Measurements from ENCODE around the gene MROH2A.

The MROH2A gene

DNA sequence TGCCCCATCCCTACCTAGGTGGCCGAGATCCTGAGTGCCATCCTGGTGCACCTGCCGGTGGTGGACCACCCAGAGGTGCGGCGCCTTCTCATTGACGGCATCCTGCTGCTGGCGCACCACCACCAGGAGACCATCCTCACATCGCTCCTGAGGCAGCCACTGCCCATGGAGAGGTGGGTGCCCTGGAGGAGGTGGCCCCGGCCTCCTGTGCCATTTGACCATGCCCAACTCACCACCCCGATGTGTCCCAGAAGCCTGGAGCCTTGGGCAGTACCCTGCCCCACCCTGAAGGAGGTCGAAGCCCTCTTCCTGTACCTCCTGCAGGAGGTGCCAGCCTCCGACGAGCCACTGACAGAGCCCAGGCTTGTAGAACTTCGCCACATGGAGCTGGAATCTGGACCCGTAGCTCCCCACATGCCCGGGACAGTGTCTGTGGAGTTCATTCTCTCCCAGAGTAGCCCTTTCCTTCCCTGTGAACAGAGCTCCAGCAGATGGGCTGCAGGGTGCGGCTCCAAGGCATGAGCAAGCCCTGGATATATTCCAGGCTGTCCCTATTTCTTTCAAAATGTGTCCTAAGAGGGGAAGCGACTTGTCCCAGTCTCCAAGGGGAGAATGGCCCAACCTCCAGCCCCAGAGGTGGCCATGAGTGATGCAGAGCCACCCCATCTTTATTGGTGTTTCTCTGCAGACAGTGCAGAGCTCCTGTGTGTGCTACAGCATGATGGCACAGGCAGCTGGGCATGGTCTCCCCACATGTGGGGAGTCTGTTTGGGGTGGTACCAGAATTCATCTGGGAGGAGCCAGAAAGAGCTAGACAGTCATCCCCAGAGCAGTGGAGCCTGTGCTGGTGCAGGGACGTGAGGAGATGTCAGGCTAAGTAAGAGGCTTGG, 42.0 kb downstream of the MROH2A start:
- no peak for DNase-seq

DNA sequence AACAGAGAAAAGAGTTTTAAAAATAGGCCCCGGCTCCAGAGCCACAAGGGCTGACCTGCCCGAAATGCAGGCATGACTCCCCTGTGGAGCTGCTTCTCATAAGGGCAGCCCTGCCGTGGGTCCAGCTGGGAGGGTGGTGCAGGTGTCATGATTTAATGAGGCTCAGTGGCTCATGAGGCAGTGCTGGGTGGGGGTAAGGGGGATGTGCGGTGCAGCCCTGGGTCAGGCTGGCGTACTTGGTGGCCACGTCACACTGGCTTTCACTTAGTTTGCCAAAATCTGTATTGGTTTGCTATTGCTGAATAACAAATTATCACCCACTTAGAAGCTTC, 42.6 kb downstream of the MROH2A start:
- no peak for DNase-seq

DNA sequence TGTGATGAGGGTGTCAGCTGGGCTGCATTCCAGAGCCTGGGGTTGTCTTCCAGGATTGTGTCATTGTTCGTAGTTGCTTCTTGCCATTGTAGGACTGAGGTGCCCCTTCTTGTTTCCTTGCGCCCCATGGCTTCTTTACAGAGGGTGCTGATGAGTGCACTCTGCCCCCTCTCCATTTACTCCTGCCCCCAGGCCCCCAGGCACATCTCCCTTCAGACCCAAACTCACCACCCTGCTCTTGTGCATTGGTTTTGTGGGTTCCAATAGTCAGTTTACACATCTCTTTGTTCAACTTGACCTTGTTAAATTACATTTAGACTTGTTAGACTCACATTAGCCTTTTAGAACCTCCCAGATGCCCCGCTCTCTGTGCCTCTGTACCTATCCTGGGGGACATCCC, 43.1 kb downstream of the MROH2A start:
- no peak for DNase-seq

DNA sequence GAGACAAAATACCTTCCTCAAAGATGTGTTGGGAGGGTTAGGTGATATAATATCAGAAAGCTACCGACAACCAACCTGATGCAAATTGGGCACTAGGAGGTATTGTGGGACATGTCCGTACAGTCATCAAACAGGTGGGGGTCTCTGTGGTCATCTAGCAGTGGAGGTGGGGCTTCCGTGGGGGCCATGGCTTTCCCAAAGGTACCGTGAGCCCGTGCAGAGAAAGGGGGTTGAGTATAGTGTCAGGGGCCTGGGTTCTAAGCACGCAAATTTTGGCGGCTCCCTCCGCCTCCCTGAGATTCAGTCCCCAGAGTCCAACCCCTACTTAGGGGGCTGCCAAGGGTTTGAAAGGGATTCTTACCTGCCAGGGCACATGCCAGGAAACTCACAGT, 43.6 kb downstream of the MROH2A start:
- no peak for DNase-seq

DNA sequence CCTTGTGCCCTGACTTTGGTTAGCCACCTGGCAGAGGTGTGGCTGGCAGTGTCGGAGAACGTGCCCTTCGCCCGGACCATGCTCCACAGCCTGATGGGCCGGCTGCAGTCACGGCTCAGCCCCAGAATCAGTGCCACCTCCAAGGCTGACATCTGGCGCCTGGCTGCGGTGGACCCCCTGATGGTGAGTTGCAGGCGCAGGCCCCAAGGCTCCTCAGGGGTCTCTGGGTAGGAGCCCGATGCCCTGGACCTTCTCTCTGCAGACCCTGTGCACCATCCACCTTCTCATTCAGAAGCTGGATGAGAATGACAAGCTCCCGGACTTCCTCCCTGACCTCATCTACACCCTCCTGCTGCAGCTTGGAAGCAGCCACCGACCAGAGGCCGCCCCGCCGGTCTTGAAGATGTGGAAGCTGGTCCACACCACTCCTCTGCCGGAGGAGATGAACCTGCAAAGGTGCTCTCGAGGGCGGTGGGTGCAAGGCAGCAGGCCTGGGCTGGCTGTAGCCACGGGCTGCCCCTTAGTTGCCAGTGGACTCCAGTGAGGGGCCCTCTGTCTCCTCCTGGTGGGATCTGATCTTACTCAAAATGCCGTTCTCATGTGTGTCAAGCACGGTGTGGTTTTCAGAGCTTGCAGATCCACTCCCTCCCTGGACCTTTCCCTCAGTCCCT, 44.1 kb downstream of the MROH2A start:
- DNase-seq: no peak

DNA sequence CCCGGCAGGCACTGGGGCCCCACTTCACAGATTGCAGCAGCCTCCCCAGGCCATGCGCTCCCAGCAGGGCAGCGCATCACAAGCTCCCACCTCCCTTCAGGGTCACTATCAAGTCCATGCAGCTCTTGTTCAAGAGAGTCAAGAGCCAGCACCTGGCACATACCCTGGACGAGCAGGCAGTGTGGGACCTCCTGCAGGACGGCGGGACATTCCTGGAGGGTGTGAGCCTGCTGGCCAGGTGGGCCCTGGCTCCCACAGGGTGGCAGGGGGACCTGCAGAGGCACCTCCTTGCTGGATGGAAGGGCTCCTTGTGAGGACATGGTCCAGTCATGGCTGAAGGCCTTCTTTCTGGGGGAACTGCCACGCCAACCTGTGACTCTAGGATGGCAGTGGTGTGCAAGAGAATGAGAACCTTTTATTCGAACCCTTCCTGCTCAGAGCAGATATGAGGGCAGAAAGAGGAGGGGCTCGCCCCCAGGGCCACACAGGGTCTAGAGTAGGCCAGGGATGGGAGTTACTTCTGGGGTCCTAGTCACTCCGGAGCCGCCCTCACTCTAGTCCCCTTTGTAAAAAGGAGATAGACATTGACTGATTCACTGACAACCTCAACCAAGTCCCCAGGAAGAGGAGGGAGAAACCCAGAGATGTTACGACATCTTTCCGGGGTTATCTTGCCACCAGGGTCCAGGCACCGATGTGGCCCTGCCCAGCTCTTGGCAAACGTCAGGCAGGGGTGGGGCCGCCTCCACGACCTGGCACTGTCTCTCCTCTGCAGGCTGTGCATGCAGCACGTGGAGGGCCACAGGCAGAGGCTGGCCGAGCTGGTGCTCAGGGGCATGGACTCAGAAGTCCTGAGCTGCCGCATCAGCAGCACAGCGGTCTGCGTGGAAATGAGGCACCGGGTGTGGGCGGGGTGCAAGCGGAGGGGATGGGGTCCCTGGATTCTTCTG, 44.9 kb downstream of the MROH2A start:
- no peak for DNase-seq

DNA sequence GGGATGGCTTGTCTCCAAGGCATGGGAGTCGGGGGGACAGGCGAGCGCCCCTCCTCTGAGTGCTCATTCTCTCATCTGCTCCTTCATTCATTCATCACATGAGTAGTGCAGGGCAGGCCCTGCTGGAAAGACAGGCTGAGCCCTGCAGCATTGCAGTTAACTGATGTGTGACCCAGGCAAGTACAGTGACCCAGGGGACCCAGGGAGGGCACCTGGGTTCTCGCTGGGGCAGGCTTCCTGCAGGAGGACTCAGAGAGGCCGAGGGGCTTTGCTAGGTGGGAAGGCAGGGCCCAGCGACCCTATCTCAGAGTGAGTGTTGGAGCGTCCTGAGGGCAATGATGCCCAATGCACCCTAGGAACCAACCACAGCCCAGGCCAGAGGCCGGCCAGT, 45.6 kb downstream of the MROH2A start:
- no peak for DNase-seq

DNA sequence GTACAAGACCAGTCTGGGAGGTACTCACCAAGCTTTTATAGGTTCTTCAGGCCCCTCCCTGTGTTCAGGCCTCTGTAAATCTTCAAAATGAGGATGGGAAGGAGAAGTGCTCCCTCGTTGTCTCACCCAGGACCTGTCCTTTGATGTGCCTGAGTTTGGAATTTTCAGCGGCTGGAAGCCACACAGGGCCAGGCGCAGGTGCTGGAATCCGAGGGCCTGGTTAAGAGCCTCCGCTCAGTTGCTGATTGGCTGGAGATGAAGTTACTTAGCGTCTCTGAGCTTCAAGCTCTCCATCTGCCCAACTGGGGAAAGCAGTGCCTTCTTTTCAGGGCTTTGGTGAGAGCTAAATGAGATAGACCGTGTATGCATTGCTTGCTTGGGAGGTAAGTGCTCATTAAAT, 46.2 kb downstream of the MROH2A start:
- no peak for DNase-seq

DNA sequence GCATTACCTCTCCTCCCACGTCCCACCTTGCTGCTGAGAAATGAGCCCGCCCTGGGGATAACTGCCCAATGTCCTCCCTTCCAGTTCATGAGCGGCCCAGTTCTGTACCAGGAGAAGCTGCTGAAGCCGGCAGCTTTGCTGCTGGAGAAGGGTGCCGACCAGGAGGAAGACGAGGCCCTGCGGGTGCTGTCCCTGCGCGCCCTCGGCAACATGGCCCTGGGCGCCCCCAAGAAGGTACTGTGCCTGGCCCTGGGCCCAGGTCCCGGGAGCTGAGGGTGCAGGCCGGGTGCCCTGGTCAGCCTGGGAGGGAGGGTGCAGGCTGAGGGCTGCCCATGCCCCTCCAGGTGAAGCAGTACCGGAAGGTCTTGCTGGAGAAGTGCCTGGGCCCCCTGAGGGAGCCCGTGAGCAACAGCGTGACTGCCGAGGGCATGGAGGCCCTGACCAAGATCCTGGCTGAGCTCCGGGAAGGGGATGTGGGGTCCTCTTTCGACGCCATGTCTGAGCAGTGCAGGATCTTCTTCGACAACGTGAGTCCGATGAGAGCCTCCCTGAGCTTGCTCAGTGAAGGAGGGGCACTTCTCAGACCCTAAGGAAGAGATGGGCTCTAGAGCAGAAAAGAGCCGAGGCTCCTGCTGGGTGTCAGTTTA, 50.5 kb downstream of the MROH2A start:
- no peak for DNase-seq

DNA sequence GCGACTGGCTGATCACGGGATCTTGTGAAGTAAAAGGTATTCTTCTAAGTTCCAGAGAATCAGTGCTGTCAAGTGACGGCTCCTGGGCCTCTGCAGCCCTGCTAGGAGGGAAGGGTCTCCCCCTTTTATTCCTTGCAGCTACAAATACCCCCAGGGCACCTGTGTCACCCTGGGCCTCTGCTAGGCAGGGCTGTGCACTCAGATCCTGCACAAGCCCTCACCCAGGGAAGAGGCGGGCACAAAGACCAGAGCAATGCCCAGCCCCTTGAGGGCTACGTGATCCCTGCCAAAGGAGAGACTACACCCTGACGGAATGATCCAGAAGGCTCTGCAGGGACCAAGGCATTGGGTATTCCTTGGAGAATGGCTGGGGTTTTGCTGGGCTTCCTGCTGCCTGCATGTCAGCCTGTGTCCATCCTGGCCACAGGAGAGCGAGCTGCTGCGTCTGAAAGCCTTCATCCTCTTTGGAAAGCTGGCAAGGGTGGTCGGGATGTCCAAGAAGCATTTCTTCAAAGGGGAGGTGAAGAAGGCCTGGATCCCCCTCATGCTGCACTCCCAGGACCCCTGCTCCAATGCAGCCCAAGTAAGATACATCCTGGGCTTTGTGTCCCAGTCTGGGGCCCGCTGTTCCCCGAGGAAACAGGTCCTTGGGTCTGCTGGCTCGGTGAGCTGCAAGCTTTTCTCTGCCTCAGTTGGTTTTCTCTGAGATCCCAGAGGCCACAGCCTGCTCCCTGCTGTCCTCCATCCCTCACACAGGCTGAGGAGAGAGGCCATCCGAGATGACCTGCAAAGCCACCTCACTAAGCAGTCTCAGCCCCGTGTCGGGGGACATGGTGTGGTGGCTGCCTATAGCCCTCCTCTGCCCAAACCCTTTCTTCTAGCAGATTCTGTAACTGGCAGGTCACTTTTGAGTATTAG, 51.3 kb downstream of the MROH2A start:
- DNase-seq: no peak

DNA sequence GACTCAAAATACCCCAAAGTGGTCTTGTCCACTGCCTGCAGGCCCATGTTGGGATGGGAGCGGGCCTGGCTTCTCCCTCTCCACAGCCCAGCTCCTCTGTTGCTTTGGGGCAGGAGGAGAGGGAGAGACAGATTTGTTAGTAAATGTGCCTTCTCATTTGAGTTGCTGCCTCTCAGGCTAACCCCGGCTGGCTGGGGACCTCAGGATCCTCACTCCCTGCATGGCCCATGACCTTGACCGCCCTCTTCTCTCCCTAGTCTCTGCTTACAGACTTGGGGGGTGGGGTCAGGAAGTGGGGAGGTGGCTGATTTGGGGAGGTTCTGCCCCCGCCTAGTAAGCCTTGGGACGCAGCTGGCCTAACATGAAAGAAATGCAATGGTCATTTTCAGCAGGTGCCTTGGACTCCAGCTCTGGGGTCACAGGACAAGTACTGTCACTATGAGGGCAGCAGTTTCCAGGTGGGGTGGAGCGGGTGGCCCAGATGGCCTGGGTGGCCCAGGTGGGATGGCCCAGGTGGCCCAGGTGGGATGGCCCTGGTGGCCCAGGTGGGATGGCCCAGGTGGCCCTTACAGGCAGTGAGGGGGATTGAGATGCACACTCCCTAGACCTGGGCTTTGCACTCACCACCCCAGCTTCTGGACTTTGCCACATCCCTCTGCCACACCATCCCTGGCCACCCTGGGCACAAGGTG, 52.1 kb downstream of the MROH2A start:
- no peak for DNase-seq

DNA sequence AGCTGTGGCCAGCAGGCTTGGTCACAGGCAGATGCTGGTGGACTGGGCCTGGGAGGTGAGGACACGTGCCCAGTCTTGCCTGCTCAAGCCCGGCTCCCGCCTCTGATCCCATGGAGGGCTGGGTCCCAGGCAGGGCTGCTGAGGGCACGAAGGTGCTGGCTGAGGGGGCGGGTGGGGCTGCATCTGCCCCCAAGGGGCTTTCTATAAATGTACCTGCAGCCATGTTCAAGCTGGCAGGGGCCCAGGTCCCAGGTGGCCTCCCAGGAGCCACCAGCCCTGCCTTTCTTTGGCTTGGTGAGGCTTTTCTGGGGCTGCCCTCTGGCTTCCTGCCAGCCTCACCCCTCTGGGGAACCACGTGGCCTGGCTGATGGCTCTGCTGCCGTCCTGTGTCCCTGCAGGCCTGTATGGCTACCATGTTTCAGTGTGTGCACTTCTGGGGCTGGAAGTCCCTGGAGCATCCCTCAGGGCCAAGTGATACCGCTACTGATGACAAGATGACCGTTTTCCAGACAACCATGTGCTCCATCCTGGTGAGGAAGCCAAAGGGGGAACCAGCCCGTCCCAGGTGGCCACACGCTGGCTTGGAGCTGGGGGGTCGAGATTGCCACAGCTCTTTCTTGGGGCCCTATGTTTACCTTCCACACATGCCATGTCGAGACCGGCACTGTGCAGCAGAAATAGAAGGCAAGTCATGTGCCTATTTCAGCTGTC, 53.0 kb downstream of the MROH2A start:
- DNase-seq: no peak

DNA sequence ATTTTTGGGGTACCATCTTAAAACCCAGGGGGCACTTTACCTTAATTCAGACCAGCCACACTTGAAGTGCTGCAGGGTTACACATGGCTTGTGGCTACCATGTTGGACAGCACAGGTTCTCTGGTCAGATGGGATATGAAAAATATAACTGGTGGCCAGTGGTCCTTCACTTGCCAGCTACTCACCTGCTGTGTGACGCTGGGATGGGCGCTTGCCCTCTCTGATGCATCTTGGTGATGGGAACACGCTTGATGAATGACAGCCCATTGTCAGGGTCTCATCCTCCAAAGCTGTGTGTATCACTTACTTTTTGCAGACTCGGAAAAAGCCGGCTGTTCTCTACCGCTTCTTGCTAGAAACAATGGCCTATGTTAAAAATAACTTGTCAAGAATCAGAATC, 53.7 kb downstream of the MROH2A start:
- DNase-seq: no peak

DNA sequence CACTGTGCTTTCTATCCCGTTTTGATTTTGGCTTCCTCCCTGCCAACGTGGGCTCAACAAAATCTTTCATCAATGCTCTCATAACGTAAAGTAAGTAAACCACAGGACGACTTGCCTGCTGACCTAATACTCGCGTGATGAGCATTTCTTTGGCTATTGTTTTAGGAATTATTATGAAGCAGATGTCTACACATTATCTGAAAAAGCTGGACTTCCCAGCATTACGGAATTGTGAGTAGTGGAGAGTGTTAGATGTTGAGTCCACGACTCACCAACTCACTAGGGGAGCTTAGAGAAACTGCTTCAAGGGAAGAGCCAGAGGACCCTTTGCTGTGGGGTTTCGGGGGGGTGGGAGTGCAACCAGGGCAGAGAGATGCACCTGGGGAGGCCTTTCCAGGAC, 54.3 kb downstream of the MROH2A start:
- no peak for DNase-seq

DNA sequence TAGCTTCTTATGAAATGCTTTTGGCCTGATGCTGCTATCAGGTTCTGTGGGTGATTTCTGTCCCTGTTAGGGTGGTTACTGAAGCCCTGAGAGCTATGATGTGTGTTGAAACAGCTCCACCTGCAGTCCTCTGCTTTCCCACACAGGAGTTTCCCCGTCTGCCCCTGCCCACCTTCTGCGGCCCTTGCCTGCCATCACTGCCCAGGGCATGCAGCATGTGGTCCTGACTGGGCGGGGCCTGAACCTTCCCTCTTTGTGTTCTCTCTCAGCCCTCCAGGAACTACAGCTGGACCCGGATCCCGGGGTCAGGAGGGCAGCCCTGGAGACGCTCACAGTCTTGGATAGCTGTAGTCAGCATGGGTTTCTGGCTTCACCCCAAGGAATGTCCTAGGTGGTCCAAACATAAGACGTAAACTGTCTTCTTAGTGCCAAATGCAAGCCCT, 54.8 kb downstream of the MROH2A start:
- no peak for DNase-seq

DNA sequence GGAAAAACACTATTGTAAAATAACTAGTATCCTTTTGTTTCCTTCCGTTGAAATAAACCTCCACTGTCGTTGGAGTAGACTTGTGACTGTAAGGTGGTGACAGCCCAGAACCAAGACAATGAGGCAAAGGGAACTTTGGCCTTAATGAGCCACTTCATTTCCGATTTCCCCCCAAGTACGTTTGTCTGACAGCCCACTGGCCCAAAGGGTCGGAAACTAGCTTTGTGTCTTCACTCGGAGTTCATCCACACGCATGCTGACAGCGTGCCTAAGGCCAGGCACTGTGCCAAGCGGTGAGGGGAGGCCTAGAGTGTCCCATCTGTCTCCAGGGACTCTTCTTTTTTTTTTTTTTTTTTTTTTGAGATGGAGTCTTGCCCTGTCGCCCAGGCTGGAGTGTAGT, 55.2 kb downstream of the MROH2A start:
- DNase-seq: no peak

DNA sequence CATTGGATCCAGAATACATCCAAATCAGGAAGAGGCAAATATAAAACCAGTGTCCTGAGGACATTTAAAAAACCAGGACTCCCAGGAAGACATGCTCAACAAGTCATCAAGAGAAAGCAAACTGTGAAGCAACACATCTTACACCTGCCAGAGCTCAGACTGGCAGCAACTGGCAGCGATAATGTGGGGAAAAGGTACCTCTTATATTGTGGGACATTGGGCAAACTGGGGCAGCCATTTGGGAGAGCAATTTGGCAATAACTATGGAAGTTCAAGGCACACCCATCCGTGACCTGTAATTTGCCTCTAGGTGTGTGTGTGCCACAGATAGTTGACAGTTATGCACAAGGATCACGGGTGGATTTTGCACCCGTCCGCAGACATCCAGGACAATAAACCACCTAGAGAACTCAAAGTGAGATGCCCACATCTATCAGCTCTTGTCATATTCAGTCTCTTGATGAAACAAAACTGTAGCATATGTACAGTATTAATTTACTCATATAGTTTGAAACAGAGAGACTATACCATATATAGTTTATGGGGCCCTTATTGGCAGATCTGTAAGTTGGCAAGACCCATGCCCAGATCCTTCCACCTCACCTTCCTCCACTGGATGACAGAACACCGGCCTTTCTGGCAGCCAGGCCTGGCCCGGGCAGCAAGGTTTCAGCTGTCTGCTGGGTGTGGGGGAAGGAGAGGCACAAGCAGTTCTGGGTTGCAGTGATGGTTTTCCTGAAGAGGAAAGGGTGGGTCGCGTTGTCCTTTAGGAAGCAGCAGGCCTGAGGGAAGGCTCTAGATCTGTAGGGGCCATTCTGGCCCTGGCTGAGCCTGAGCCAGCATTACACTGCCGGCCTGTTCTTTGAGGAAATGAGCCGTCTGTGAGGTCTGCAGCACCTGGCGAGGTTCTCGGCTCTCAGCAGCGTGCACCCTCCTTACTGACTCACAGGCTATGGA, 57.4 kb downstream of the MROH2A start:
- no peak for DNase-seq

DNA sequence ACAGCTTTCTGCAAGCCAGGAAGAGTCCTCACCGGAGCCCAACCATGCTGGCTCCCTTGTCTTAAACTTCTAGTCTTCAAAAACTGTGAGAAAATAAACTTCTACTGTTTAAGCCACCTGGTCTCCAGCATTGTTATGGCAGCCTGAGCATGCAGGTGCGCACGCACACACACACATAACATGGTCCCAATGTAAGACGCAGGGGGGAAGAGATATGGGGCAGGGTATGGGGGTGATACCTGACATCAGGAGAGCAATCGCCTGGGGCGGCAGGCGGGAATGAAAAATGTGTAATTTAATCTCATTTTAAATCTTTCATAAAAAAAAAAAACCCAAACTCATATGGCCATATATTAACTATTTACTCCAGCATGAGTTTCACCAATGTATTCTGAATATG, 58.2 kb downstream of the MROH2A start:
- DNase-seq: no peak

DNA sequence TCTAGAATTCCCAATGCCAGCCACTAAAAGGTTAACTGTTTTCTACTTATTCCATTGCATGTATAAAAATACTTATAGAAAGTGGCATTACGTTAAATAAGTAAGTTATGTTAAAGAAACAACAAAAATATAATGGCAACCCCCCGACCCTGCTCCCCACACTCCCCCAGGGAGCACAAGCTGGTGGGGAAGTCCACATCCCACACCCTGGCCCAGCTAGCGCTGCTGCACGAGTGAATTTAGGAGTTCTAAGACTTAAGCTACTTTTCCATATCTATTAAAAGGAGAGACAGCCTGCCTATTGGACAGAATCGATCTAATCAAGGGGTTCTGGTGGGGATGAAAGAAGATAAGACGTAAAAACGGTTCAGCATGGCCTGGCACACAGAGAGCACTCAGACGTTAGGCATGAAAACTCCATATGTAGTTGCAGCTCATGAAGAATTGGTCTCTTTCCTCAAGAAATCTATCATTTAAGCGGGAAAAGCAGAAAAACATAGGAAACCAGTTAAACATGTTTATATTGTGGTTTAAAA, 59.6 kb downstream of the MROH2A start:
- no peak for DNase-seq

Measured in stimulated activated CD4-positive, alpha-beta T cell treated with anti-CD3 and anti-CD28 coated beads, Interleukin-2, amount 100 ng/mL, for 48 hours (primary cell).